HCT116 (cell line): ENCODE measurements around the gene OR5K2. TPM values are rescaled to one million over a fixed set of nuclear protein-coding genes. Genes with fewer than 3 reads are reported as not detected.

Experiments used
- ATAC-seq: fragments of 200-7000 bp; cut with Tn5 transposase; 2 replicates; pipeline ENCODE4 v1.9.1; 2020; ENCODE audit warnings: mild to moderate bottlenecking, moderate library complexity
- BruUV-seq: library from RNA; stranded (reverse); fragments of 400-500 nt; replicated peaks from 2 replicates; lab custom pipeline; 2021; lab: Mats Ljungman, UMichigan
- CTCF ChIA-PET: fragments of 300-600 bp; sonication (Branson Sonifier 250); formaldehyde crosslinking; loops from one replicate; lab custom pipeline; 2021; ENCODE audit warnings: antibody characterized with exemption; lab: Charles Lee
- POLR2A ChIA-PET: fragments of 300-600, 350-600 bp; sonication (Branson Sonifier 250); formaldehyde crosslinking; loops from one replicate; lab custom pipeline; 2021; ENCODE audit warnings: antibody characterized with exemption; lab: Charles Lee
- RAD21 ChIA-PET, 2 experiments: fragments of 300-600 bp; sonication (Branson Sonifier 250); formaldehyde crosslinking; loops; one replicate each; lab custom pipeline; 2023; ENCODE audit warnings: low total read pairs in 2 of 2; ENCODE audit not compliant: uncharacterized antibody in 2 of 2, unreplicated experiment in 2 of 2, low non-redundant PET in 1 of 2; lab: Charles Lee
- DNase-seq: peaks from one replicate; pipeline ENCODE4 v3.0.0-alpha.2; 2010; ENCODE audit warnings: low read depth, low spot score
- H2AFZ ChIP-seq: fragments of 200-600 bp; shearing (Covaris generic), sonication (generic); 2 replicates; pipeline ENCODE4 v1.6.1; 2017; ENCODE audit warnings: low read depth, mixed run types, mixed read lengths, antibody characterized with exemption, low read length; ENCODE audit not compliant: poor library complexity, severe bottlenecking
- H3K27ac ChIP-seq: 2 replicates; pipeline ENCODE4 v1.5.1; 2012; ENCODE audit warnings: low read depth, low read length
- H3K27me3 ChIP-seq: fragments of 200-600 bp; sonication (generic); 2 replicates; pipeline ENCODE4 v1.6.1; 2016; ENCODE audit warnings: mixed run types, low read length, mixed read lengths; ENCODE audit not compliant: insufficient read depth
- H3K36me3 ChIP-seq, 2 experiments: fragments of 200-500 bp in 1 of 2; fragments of 200-600 bp in 1 of 2; sonication (Bioruptor generic) in 1 of 2; sonication (generic) in 1 of 2; 2 replicates each; pipeline versions ENCODE4 v1.5.1 to v1.6.1; 2014 to 2016; ENCODE audit warnings: low read length in 2 of 2, inconsistent platforms in 1 of 2, mixed read lengths in 1 of 2, mixed run types in 1 of 2; ENCODE audit not compliant: insufficient read depth in 2 of 2, control insufficient read depth in 1 of 2
- H3K4me1 ChIP-seq, 2 experiments: fragments of 200-600 bp in 1 of 2; sonication (generic) in 1 of 2; 2 replicates each; pipeline versions ENCODE4 v1.5.1 to v1.6.1; 2012 to 2017; ENCODE audit warnings: low read length in 2 of 2, inconsistent platforms in 1 of 2, mild to moderate bottlenecking in 1 of 2, mixed read lengths in 1 of 2, mixed run types in 1 of 2, moderate library complexity in 1 of 2; ENCODE audit not compliant: insufficient read depth in 2 of 2, control insufficient read depth in 1 of 2
- H3K4me2 ChIP-seq: fragments of 200-600 bp; sonication (generic); 2 replicates; pipeline ENCODE4 v1.6.1; 2017; ENCODE audit warnings: mixed run types, low read length, mixed read lengths
- H3K4me3 ChIP-seq, 2 experiments: fragments of 200-600 bp in 1 of 2; sonication (generic) in 1 of 2; replicated peaks in 1 of 2; 2 replicates each; pipeline ENCODE4 v1.5.1; 2011 to 2016; ENCODE audit warnings: low read length in 2 of 2, control low read depth in 1 of 2, low read depth in 1 of 2, mild to moderate bottlenecking in 1 of 2, mixed read lengths in 1 of 2, mixed run types in 1 of 2
- H3K79me2 ChIP-seq: fragments of 200-600 bp; sonication (generic); 2 replicates; pipeline ENCODE4 v1.6.1; 2017; ENCODE audit warnings: mild to moderate bottlenecking, mixed run types, low read length, moderate library complexity, mixed read lengths; ENCODE audit not compliant: insufficient read depth
- H3K9ac ChIP-seq: fragments of 200-600 bp; sonication (generic); 2 replicates; pipeline ENCODE4 v1.6.1; 2016; ENCODE audit warnings: low read length, mixed read lengths
- H3K9me2 ChIP-seq: fragments of 200-600 bp; sonication (generic), shearing (Covaris generic); 2 replicates; pipeline ENCODE4 v1.6.1; 2017; ENCODE audit warnings: mixed run types, mild to moderate bottlenecking, moderate library complexity; ENCODE audit not compliant: insufficient read depth
- H3K9me3 ChIP-seq, 2 experiments: fragments of 200-500 bp in 1 of 2; fragments of 200-600 bp in 1 of 2; sonication (Bioruptor generic) in 1 of 2; sonication (generic) in 1 of 2; 2 replicates each; pipeline ENCODE4 v1.6.1; 2014 to 2017; ENCODE audit warnings: low read length in 2 of 2, mixed read lengths in 2 of 2, inconsistent platforms in 1 of 2, low read depth in 1 of 2, mild to moderate bottlenecking in 1 of 2, mixed run types in 1 of 2, moderate library complexity in 1 of 2; ENCODE audit not compliant: control insufficient read depth in 1 of 2, insufficient read depth in 1 of 2
- H4K20me1 ChIP-seq: fragments of 200-600 bp; sonication (generic), shearing (Covaris generic); 2 replicates; pipeline ENCODE4 v1.6.1; 2017; ENCODE audit warnings: mixed run types, mild to moderate bottlenecking, moderate library complexity; ENCODE audit not compliant: insufficient read depth
- FOSL1 ChIP-seq: IDR thresholded peaks from 2 replicates; pipeline ENCODE4 v1.6.1; 2012; ENCODE audit warnings: low read depth
- POLR2AphosphoS5 ChIP-seq: IDR thresholded peaks from 2 replicates; pipeline ENCODE4 v1.6.1; 2011; ENCODE audit warnings: mild to moderate bottlenecking, low read depth, low read length, moderate library complexity
- RAD21 ChIP-seq: IDR thresholded peaks from 2 replicates; pipeline ENCODE4 v1.6.1; 2012; ENCODE audit warnings: low read depth, mild to moderate bottlenecking
- SIN3A ChIP-seq: IDR thresholded peaks from 2 replicates; pipeline ENCODE4 v1.6.1; 2012; ENCODE audit warnings: low read depth
- ZFX ChIP-seq: fragments of 450-650 bp; IDR thresholded peaks from 2 replicates; pipeline ENCODE4 v1.6.1; 2017
- ZNF274 ChIP-seq: fragments of 200-500 bp; sonication (Bioruptor generic); IDR thresholded peaks from 2 replicates; pipeline ENCODE4 v1.6.1; 2014; ENCODE audit warnings: mild to moderate bottlenecking, low read depth, low read length, inconsistent platforms
- intact Hi-C: fragments of 100-400 bp; cut with micrococcal nuclease; formaldehyde crosslinking; loops from 2 replicates; pipeline ENCODE4 v1.10.0; 2022
- total RNA-seq: library from RNA; stranded (reverse); gene quantifications from one replicate; pipeline ENCODE4 v1.2.1, GENCODE V29; 2021; ENCODE audit not compliant: unreplicated experiment
- TF ChIP-seq, protein P1 (sequence below): IDR thresholded peaks from 2 replicates; pipeline ENCODE4 v1.6.1; 2012
- TF ChIP-seq, protein P2 (sequence below), 3 experiments: fragments of 200-600 bp in 1 of 3; sonication (generic) in 1 of 3; IDR thresholded peaks in 2 of 3; conservative IDR thresholded peaks in 1 of 3; 2 replicates each; pipeline ENCODE4 v1.5.1; 2012 to 2017; ENCODE audit warnings: low read depth in 2 of 3, low read length in 2 of 3, antibody characterized with exemption in 1 of 3, borderline replicate concordance in 1 of 3, control low read depth in 1 of 3, mild to moderate bottlenecking in 1 of 3, mixed read lengths in 1 of 3, mixed run types in 1 of 3, moderate library complexity in 1 of 3; ENCODE audit not compliant: insufficient read depth in 1 of 3
- TF ChIP-seq, protein P3 (sequence below): IDR thresholded peaks from 2 replicates; pipeline ENCODE4 v1.6.1; 2011; ENCODE audit warnings: mild to moderate bottlenecking, low read length, moderate library complexity; ENCODE audit not compliant: insufficient replicate concordance; ENCODE audit errors: extremely low read depth

The OR5K2 gene
- total RNA-seq, 1 experiment from 2014 or later = not detected

DNA sequence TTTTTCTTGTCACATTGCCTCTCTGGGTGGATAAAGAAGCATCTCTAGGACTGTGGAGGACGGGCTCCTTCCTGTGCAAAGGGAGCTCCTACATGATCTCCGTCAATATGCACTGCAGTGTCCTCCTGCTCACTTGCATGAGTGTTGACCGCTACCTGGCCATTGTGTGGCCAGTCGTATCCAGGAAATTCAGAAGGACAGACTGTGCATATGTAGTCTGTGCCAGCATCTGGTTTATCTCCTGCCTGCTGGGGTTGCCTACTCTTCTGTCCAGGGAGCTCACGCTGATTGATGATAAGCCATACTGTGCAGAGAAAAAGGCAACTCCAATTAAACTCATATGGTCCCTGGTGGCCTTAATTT, 34.8 kb downstream of the OR5K2 start:
- Histone ChIP-seq H3K9me2 (no peaks in the 10 kb centered on the region), H3K4me1 (peaks cover 65 to 86% of the 10 kb centered on the region in 2 experiments), H3K4me2 (peak overlapping the region; percentile 11; the same call in 1 of the 2 replicates)
- BruUV-seq = no TSS peak
- no peak for DNase-seq
- TF ChIP-seq RAD21 (no peak), ZNF274 (no peak), POLR2AphosphoS5 (no peak), SIN3A (no peak), FOSL1 (no peak), ZFX (no peak)
- TF ChIP-seq, protein P1, sequence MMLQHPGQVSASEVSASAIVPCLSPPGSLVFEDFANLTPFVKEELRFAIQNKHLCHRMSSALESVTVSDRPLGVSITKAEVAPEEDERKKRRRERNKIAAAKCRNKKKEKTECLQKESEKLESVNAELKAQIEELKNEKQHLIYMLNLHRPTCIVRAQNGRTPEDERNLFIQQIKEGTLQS = no peak
- TF ChIP-seq, protein P2, sequence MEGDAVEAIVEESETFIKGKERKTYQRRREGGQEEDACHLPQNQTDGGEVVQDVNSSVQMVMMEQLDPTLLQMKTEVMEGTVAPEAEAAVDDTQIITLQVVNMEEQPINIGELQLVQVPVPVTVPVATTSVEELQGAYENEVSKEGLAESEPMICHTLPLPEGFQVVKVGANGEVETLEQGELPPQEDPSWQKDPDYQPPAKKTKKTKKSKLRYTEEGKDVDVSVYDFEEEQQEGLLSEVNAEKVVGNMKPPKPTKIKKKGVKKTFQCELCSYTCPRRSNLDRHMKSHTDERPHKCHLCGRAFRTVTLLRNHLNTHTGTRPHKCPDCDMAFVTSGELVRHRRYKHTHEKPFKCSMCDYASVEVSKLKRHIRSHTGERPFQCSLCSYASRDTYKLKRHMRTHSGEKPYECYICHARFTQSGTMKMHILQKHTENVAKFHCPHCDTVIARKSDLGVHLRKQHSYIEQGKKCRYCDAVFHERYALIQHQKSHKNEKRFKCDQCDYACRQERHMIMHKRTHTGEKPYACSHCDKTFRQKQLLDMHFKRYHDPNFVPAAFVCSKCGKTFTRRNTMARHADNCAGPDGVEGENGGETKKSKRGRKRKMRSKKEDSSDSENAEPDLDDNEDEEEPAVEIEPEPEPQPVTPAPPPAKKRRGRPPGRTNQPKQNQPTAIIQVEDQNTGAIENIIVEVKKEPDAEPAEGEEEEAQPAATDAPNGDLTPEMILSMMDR (IDR thresholded peaks at IDR 0.05 in 2 of 3, conservative IDR thresholded peaks at IDR 0.05 in 1 of 3; ENCODE audit: borderline replicate concordance in 1 of 3, insufficient read depth in 1 of 3, low read depth in 2 of 3, low read length in 2 of 3) = no peak
- TF ChIP-seq, protein P3, sequence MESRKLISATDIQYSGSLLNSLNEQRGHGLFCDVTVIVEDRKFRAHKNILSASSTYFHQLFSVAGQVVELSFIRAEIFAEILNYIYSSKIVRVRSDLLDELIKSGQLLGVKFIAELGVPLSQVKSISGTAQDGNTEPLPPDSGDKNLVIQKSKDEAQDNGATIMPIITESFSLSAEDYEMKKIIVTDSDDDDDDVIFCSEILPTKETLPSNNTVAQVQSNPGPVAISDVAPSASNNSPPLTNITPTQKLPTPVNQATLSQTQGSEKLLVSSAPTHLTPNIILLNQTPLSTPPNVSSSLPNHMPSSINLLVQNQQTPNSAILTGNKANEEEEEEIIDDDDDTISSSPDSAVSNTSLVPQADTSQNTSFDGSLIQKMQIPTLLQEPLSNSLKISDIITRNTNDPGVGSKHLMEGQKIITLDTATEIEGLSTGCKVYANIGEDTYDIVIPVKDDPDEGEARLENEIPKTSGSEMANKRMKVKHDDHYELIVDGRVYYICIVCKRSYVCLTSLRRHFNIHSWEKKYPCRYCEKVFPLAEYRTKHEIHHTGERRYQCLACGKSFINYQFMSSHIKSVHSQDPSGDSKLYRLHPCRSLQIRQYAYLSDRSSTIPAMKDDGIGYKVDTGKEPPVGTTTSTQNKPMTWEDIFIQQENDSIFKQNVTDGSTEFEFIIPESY = no peak
- TF ChIP-seq, all 23 proteins: peak for 0
- ChIA-PET CTCF (interaction anchor here (1.2 kb wide), 1 partner anchor 10 kb away, joined by 3 read pairs; the partner anchor contains the start of gene CLDND1), POLR2A (interaction anchor here (1.1 to 2.2 kb wide), 2 partner anchors 9 to 23 kb away, joined by 4 to 8 read pairs; partner anchors contain the start of gene CLDND1), RAD21 (no interaction called here)
- Histone ChIP-seq H3K27ac (peak overlapping the region; percentile 42), H3K9me3 (no peaks in the 10 kb centered on the region), H3K9ac (no peak overlapping the region), H2AFZ (no peak overlapping the region), H3K79me2 (peaks cover 80% of the 10 kb centered on the region), H3K27me3 (no peaks in the 10 kb centered on the region), H3K36me3 (no peaks in the 10 kb centered on the region), H3K4me3 (no peak overlapping the region), H4K20me1 (no peaks in the 10 kb centered on the region)
- intact Hi-C loops = no loop called here
- ATAC-seq = no peak
